HepG2 (cell line): ENCODE data around the gene WDR35.

ENCODE experiments used
- ARNT ChIP-seq: fragments of 450-650 bp; IDR thresholded peaks from 2 replicates; pipeline ENCODE4 v1.6.1; 2017
- ATF3 ChIP-seq: sonication (generic); formaldehyde crosslinking; IDR thresholded peaks from 2 replicates; pipeline ENCODE4 v1.4.0; 2020; ENCODE audit warnings: missing genetic modification reagents
- CREB3 ChIP-seq: sonication (generic); formaldehyde crosslinking; IDR thresholded peaks from 2 replicates; pipeline ENCODE4 v1.5.0; 2020; ENCODE audit warnings: missing genetic modification reagents
- CTCF ChIP-seq: sonication (generic); formaldehyde crosslinking; IDR thresholded peaks from 2 replicates; pipeline ENCODE4 v1.5.0; 2020; ENCODE audit warnings: mild to moderate bottlenecking, missing genetic modification reagents, moderate library complexity
- E2F5 ChIP-seq: sonication (generic); formaldehyde crosslinking; conservative IDR thresholded peaks from 2 replicates; pipeline ENCODE4 v1.4.0; 2020; ENCODE audit warnings: missing genetic modification reagents
- GTF2F1 ChIP-seq: fragments of 150-350 bp; IDR thresholded peaks from 2 replicates; pipeline ENCODE4 v1.6.1; 2014; ENCODE audit warnings: low read length
- MTA3 ChIP-seq: sonication (generic); formaldehyde crosslinking; IDR thresholded peaks from 2 replicates; pipeline ENCODE4 v1.4.0; 2020; ENCODE audit warnings: missing genetic modification reagents
- POLR2A ChIP-seq, 2 experiments: IDR thresholded peaks; 2 replicates each; pipeline ENCODE4 v1.6.1; 2011; ENCODE audit warnings: low read depth in 2 of 2, low read length in 2 of 2, mild to moderate bottlenecking in 1 of 2, moderate library complexity in 1 of 2; ENCODE audit not compliant: insufficient read depth in 1 of 2
- TAF1 ChIP-seq: sonication (generic); formaldehyde crosslinking; IDR thresholded peaks from 2 replicates; pipeline ENCODE4 v1.4.0; 2020; ENCODE audit warnings: missing genetic modification reagents
- ZBTB25 ChIP-seq: IDR thresholded peaks from 2 replicates; pipeline ENCODE4 v1.6.1; 2018; ENCODE audit warnings: missing genetic modification reagents
- ZBTB40 ChIP-seq, 2 experiments: fragments of 450-650 bp in 1 of 2; sonication (generic) in 1 of 2; formaldehyde crosslinking in 1 of 2; IDR thresholded peaks; 2 replicates each; pipeline versions ENCODE4 v1.6.1 to v1.8.0; 2016 to 2022; ENCODE audit warnings: antibody characterized with exemption in 1 of 2, mild to moderate bottlenecking in 1 of 2, missing genetic modification reagents in 1 of 2
- ZNF121 ChIP-seq: sonication (generic); formaldehyde crosslinking; IDR thresholded peaks from 2 replicates; pipeline ENCODE4 v1.5.0; 2020; ENCODE audit warnings: mild to moderate bottlenecking, missing genetic modification reagents
- ZNF572 ChIP-seq: sonication (generic); formaldehyde crosslinking; IDR thresholded peaks from 2 replicates; pipeline ENCODE4 v1.5.1; 2020; ENCODE audit warnings: mild to moderate bottlenecking, missing genetic modification reagents
- ZNF639 ChIP-seq: conservative IDR thresholded peaks from 2 replicates; pipeline ENCODE4 v1.6.1; 2018; ENCODE audit warnings: missing genetic modification reagents

- no peak for TF ChIP-seq MTA3 (CRISPR knock-in tag)
- TF ChIP-seq ATF3: no peak
- TF ChIP-seq ZNF572 (CRISPR knock-in tag): no peak
- no peak for TF ChIP-seq TAF1 (CRISPR knock-in tag)
- TF ChIP-seq ZNF639 (CRISPR knock-in tag): no peak
- TF ChIP-seq ZBTB40 (IDR thresholded peaks at IDR 0.05): no peak
- no peak for TF ChIP-seq ZBTB40 (CRISPR knock-in tag; IDR thresholded peaks at IDR 0.05)
- TF ChIP-seq CTCF (CRISPR knock-in tag): no peak
- TF ChIP-seq CREB3: no peak
- no peak for TF ChIP-seq ZBTB25 (CRISPR knock-in tag)
- no peak for TF ChIP-seq POLR2A (IDR thresholded peaks at IDR 0.05; ENCODE audit: insufficient read depth in 1 of 2, low read depth in 2 of 2, low read length in 2 of 2)
- TF ChIP-seq E2F5 (CRISPR knock-in tag): no peak
- TF ChIP-seq GTF2F1: no peak
- no peak for TF ChIP-seq ZNF121 (CRISPR knock-in tag)
- TF ChIP-seq ARNT: no peak
These were observed 94.4 kb downstream of the WDR35 start for GRCh38 chr2:19895535-19895934.
